NCI-H1436 (cell line): ENCODE data around the gene NFATC2.
"Not testable (repeated sequence)": the region's sequence is repeated elsewhere in the genome, so short reads cannot be mapped to it uniquely, and the experiment has no call there.

Source experiments
- DNase-seq: peaks from one replicate; lab custom pipeline; 2025; lab: John Stamatoyannopoulos, UW

The NFATC2 gene

DNA sequence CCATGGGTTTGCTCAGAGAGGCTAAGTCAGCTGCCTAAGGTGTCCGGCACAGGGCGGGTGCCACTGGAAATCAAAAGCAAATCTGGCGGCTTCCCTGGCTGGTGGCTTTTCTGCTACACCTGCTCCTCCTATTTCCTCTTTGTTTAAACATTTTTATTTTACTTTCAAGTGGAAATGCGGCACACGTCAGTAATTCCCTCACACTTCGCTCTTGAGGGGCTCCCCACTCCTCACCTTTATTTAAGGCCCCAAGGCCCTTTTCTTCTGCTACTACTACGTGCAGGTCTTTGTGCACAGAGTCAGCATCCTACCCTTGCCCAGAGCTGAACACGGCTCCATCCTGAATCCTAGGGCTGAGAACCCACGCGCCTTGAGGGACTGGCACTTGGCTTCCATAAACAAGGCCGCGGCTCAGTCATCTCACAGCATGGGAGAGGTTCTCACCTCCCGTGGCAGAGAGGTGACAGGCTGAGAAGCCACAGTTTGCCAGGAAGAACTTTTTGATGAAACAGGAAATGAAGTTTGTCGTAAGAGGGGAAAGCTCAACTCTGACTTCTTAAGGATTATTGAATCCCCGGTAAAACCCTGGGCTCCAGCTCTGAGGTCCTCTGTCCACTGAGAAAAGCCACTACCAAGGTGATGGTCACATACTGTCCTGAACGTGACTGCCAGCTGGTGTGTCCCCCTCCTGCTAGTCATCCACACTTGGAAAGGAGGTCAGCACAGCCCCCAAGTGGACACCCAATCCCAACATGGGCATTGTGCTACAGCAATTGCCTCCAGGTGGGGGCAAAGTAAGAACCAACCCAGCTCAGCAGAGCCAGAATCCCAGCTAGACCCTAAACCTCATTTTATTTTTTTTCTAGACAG lies 48.0 kb downstream of the NFATC2 start:
- no peak for DNase-seq

DNA sequence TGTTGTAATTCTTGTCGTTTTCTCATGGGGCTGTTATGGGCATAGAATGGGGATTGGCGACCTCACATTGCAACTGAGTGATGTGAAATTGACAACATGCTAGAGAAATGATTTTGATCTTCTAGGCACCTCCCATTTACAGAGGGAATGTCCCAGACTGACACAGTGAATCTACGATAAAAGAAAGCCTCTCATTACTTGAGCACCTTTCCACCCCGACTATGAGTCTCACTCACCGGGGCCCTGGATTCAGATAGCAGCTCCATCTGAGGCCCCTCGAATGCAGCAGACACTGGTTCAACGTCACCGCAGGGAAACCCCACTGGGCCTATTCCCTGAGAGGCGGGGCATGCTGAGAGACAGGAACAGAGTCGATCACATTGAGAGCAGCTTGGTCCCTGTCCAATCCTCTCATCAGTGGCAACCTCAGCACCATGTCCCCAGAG lies 49.1 kb downstream of the NFATC2 start:
- DNase-seq, result no peak

- DNase-seq, result no peak
These were observed 50.1 kb downstream of the NFATC2 start for GRCh38 chr20:51492167-51493092.

- DNase-seq, result no peak
These were observed 51.1 kb downstream of the NFATC2 start for GRCh38 chr20:51491393-51491792.

- DNase-seq, result no peak
These were observed 51.9 kb downstream of the NFATC2 start for GRCh38 chr20:51490635-51491034.

GRCh38 chr20:51489611-51490010 lies 52.9 kb downstream of the NFATC2 start:
- no peak for DNase-seq

DNA sequence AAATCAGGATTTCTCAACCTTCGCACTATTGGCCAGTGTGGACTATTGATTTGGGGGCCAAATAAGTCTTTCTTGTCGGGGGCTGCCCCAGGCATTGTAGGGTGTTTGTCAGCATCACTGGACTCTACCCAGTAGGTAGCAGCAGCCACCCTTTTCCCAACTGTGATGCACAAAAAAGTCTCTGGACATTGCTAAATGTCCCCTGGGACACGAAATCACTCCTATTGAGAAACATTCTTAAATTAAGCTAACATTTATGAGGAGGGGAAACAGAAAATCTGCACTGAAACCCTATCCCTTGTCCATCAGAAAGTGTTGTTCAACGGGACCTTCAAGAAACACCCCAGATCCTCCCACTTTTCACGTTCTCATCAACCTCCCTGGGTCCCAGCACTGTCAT lies 54.2 kb downstream of the NFATC2 start:
- DNase-seq, result no peak

DNA sequence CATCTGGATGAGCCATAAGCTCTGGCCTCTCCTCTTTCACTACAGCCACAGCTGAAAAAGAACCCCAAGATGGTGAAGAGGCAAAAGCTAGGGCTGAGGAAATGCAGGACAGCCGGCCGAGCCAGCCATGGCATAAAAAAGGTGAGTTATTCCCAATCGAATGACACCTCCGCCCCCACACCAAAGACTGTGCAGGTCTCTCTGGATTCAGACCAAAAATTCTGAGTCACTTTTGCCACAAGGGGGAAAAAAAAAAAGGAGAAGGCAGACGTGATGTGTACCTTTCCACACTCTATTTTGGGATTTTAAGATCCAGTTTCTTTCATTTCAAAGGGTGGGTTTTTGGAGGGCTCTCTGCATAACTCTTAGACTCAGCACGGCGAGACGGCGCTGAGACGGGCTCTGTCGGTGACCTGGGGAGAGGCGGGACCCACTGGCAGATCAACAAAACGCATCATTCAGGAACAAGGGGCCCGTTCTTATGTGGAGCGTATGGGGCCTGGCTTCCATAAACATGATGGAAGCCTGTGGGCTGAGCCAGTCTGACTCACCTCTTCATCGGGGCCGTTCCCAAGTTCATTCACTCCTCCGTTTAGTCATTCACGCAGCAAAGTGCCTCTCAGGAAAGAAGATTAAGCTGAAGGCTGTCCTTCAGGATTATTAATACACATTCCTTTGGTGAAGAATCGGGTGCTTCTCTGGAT lies 54.8 kb downstream of the NFATC2 start:
- DNase-seq, result no peak

- DNase-seq, result no peak
These were observed 55.4 kb downstream of the NFATC2 start for GRCh38 chr20:51487076-51487475.

- no peak for DNase-seq
These were observed 56.1 kb downstream of the NFATC2 start for GRCh38 chr20:51486197-51487005.

DNA sequence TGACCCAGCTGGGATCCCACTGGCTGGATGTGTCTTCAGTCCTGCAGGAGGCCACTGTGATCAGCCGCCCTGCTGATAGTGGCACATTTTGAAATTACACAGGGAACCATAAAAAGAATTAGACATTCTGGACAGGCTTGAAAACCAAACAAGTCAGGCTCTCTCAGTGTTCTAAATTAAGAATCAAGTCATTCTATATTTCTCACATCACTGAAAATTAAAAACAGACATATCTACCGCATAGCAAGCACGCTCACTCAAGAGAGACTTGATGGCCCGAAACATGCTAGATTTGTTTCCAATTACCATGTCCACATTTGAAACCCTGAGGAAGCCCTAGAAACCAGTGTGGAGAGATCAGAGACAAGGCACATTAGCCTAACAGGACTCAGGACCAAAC lies 57.7 kb downstream of the NFATC2 start:
- DNase-seq, result no peak

- no peak for DNase-seq
These were observed 58.2 kb downstream of the NFATC2 start for GRCh38 chr20:51484141-51484815.

- DNase-seq, result no peak
These were observed 59.6 kb downstream of the NFATC2 start for GRCh38 chr20:51482836-51483473.

- no peak for DNase-seq
These were observed 61.1 kb downstream of the NFATC2 start for GRCh38 chr20:51481341-51481914.

DNA sequence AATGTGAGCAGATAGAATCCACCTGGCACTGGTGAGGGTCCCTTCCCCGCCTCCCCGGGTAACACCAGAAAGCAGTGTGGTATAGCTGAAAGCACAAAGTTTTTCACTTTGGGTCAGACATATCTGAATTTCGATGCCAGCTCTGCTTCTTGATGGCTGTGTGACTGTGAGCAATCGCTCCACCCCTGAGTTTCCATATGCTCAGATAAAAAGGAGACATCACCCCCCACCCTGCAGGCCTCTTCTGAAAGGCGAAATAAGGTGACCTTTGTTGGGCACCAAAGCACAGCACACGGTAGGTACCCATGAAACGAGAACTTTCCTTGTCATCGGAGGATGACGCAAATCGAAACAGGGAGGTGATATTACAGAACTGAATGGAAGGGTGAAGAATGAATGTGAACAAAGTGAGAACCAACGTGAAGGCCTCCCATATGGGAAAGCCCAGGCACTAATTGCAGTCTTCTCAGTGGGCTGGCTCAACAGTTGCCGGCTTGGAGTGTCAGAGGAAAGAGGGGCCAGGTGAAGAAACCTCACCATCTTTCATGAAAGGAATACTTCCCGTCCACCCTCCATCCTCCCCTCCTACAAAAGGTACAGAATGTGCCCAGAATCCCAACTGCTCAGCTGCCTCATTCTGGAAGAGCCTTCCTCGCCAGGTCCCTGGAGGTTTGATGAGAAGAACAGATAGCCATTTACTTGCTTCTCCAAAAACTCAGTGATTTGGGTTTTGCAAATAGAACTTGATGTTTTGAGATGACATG lies 61.8 kb downstream of the NFATC2 start:
- no peak for DNase-seq

GRCh38 chr20:51476106-51476505 lies 66.4 kb downstream of the NFATC2 start:
- not testable (repeated sequence) for DNase-seq

DNA sequence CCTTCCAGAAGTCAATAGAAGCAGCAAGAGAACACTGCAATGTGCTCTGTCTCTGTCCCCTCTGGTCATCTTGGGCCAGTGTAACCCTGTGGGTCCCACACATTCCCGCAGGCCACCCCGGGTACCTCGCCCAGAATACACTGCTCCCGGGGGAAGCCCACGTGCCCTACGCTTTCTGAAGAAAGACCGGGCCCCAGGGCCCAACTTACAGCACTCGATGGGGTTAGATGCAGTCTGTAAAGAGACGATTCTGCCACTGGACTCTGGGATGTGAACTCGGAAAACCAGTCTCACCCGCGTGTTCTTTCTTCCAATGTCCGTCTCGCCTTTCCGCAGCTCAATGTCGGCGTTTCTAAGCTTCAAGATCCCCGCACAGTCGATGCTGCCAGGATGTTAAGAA lies 68.7 kb downstream of the NFATC2 start:
- DNase-seq, result no peak

GRCh38 chr20:51473256-51473655 lies 69.3 kb downstream of the NFATC2 start:
- DNase-seq, result no peak

DNA sequence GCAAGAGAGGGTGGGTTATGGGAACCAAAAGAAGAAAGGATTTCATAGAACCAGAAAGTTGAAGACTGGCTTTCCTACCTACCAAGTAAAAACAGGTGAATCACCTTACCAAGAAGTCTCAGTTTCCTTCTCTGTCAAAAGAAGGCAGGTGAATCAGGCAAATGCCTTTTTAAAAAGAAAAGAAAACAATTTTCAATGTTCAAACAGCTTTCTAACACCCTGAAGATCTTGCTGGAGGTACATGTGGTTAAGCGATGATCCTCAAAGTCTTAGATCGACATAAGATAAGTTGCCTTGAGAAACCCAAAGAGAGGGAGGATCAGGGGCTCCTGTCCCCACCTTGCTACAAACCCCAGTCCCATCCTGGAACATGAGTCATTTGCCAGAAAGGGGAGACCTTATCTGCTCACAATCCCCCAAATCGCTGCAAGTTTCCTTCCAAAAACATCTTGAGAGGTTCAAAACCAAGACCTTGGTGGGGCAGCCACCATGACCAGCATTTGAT lies 71.6 kb downstream of the NFATC2 start:
- no peak for DNase-seq
